Globus pallidus (tissue), 1 donor: ENCODE data around the gene KCNH2.

Source experiments
- DNase-seq: peaks from one replicate; pipeline ENCODE4 v3.0.0-alpha.2; 2015; ENCODE audit warnings: low spot score

The KCNH2 gene

DNA sequence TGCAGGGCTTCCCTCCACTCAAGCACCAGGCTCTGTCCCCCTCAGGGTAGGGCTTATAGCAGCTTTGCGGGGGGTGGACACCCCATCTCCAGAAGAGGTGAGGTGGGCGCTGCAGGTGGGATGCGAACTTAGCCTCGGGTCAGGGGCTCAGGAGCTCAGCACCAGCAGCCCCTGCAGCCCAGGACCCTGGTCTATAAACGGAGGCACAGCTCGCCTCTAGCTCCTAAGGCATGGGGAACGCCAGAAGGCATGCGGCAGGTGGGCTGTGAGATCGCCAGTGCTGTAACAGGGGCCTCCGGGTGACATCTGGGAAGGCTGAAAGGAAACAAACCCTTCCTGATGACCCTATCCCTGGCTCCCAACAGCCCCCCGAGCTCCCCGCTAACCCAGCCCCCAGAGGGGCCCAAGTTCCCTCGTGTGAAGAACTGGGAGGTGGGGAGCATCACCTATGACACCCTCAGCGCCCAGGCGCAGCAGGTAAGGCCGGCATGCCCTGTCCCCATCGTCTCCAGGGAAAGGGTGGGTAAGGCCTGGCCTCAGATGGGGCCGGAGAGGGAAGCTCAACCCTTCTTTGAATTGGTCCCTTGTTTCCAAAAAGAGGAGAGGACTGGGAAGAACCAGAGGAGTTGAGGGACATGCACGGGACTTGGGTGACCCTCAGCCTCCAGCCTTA, 16.9 kb upstream of the KCNH2 start:
- no peak for DNase-seq

DNA sequence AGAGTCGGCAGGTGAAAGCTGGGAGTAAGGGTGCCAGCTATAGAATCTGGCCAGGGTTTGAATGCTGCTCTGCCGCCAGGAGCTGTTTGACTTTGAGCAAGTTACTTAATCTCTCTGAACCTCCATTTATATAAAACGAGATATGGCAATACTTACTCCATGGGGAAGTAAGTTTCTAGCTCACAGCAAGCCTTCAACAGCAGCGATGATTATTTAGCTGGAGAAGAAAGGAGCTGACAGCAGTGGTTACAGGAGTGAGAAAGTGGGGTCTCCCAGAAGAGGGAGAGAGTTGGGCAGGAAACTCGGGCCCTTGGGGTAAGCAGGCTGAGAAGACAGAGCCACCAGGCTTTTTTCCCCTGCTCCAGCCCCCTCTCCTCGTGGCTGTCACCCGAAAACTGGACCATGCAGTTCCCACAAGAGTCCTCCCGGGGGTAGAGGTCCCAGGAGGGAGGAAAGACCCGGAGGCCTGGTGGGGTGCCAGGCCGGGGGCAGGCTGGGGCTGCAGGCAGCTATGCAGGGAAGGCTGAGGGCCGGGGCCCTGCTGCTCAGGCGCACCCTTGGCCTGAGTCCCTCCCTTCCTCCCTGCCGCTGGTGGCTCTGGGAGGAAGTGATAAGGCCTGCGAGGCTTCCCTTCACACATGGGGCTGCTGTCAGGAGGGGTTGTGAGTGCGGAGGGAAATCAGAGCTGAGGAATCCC, 16.2 kb upstream of the KCNH2 start:
- no peak for DNase-seq

DNA sequence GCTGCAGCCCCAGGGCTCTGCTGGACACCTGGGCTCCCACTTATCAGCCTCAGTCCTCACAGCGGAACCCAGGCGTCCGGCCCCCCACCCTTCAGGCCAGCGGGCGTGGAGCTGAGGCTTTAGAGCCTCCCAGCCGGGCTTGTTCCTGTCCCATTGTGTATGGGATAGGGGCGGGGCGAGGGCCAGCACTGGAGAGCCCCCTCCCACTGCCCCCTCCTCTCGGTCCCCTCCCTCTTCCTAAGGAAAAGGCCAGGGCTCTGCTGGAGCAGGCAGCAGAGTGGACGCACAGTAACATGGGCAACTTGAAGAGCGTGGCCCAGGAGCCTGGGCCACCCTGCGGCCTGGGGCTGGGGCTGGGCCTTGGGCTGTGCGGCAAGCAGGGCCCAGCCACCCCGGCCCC, 15.4 kb upstream of the KCNH2 start:
- no peak for DNase-seq

DNA sequence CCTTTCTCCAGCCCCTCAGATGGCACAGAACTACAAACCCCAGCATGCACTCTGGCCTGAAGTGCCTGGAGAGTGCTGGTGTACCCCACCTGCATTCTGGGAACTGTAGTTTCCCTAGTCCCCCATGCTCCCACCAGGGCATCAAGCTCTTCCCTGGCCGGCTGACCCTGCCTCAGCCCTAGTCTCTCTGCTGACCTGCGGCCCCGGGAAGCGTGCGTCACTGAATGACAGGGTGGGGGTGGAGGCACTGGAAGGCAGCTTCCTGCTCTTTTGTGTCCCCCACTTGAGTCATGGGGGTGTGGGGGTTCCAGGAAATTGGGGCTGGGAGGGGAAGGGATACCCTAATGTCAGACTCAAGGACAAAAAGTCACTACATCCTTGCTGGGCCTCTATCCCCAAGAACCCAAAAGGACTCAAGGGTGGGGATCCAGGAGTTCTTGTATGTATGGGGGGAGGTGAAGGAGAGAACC, 14.7 kb upstream of the KCNH2 start:
- DNase-seq, result no peak

DNA sequence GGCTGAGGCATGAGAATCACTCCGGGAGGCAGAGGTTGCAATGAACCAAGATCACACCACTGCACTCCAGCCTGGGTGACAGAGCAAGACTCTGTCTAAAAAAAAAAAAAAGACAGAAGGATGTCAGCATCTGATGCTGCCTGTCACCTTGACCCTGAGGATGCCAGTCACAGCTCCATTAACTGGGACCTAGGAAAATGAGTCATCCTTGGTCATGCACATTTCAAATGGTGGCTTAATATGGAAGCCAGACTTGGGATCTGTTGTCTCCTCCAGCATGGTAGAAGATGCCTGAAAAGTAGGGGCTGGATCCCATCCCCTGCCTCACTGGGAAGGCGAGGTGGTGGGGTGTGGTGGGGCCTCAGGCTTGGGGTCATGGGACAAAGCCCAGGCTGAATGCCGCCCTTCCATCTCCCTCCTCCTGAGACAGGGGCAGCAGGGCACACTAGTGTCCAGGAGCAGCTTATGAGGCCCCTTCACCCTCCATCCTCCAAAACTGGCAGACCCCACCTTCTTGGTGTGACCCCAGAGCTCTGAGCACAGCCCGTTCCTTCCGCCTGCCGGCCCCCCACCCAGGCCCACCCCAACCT, 14.0 kb upstream of the KCNH2 start:
- DNase-seq, result no peak

DNA sequence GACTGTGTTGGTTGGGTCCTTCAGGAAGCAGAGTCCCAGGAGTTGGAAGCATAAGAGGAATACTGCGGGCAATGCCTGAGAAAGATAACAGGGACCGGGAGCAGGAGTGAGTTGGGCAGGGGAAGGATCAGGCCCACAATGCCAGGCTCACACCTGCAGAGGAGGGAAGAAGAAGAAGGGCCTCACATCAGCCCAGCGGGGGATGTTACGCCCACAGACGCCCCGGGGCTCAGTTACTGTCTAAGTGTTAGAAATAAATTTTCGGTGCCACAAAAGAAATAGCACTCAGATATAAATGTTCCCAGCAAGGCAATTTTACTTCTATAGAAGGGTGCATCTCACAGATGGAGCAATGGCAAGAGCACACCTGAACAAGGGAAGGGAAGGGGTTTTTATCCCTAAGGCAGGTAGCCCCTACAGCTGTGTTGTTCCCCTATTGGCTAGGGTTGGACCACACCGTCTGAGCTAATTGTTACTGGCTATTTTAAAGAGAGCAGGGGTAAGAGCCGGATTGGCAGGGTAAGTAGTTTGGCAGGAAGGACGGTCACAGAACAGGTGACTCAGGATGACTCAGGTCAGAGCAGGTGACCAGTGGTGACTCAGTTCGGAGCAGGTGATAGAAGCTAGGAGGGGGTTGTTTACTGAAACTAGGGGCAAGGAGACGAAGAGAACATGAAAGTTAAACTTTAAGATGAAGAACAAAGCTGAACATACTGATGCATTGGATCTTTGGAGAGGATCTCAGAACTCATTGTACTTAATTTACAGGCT, 12.5 kb upstream of the KCNH2 start, which contains the start of gene NOS3:
Gene NOS3 (plus strand): TSS at position 602 of the 771 bp plus-strand sequence. CDS start 2,787 bp downstream, outside the sequence.
- DNase-seq, result no peak

DNA sequence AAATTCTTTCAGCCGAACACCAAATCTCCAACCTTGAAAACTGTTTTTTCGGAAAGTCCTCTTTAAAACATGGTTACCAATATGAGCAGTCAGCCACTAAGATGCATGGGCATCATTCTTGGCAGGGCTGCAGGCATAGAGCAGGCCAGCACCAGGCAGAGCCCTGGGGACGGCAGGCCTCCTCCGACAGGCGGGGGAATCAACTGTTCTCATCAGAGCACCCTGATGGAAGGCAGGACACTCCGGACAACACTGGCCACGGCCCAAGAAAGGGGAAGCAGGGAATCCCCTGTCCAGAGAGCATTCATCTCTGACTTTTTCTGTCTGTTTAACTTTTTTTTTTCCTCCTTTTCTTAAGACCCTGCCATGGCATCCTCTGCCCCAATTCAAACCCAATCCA, 11.3 kb upstream of the KCNH2 start:
- no peak for DNase-seq

DNA sequence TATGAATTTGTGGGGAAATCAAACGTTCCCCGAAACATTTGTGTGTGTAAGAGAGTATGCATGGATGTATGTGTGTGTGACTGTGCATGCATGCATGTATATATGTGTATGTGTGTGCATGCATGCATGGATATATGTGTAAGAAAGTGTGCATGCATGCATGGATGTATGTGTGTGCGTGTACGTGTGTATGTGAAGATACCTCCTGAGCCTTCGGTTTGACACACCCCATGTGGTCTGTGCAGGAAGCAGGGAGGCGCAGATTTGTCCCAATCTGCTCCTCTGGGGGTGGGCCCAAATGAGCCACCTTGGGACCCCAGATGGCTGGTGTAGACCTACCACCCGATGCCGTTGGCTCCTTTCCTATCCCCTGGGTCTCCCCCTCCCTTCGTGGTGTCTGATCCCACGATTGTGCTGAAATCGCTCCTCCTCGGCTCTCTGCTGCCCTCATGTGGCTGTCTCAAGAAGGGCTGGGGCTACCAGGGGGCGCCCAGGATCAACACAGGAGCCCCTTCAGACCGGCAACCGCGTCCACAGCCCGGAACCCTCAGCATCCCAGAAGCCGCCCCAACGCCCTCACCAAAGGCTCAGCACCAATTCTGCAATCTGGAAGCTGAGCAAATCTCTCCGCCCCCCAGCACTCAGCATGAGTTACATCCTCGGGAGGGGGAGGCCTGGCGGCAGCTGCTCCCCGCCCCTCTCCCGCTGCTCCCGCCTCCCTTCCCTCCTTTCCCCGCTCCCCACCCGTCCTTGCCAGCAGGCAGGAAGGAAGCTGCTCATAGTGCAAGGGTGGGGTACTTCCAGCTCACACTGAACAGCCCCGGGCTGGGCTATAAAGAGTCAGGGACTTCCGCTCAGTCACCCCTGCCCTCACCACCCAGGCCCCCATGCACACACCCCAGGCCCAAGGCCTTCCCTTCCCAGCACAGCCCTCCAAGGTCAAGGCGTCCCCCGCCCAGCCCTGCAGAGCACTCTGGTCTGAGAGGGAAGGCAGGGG, 10.4 kb upstream of the KCNH2 start:
- DNase-seq, result no peak

GRCh38 chr7:150986556-150986955, 8.4 kb upstream of the KCNH2 start:
- DNase-seq, result no peak

DNA sequence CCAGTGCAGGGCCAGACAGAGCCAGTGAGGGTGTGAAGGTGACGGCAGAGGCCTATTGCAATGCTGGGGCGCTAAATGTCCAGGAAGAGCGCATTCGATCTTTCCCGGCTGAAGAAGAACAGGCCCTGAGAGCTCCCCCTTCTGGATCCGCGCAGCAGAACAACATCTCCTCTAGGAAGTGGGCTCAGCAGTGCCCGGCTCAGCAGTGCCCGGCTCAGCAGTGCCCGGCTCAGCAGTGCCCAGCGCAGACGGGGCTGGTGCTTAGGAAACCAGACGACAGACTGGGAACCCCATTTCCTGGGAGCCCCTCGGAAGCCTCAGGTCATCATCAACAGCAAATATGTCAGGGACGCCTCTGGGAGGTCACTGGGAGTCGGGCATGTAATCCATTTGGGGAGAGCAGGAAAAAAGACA, 8.0 kb upstream of the KCNH2 start:
- DNase-seq, result no peak

- DNase-seq, result no peak
These were observed 5.8 kb upstream of the KCNH2 start for GRCh38 chr7:150983893-150984368.

GRCh38 chr7:150982351-150982750, 4.2 kb upstream of the KCNH2 start:
- peak; percentile 95 for DNase-seq

- DNase-seq, result no peak
These were observed 3.5 kb upstream of the KCNH2 start for GRCh38 chr7:150981644-150982043.

DNA sequence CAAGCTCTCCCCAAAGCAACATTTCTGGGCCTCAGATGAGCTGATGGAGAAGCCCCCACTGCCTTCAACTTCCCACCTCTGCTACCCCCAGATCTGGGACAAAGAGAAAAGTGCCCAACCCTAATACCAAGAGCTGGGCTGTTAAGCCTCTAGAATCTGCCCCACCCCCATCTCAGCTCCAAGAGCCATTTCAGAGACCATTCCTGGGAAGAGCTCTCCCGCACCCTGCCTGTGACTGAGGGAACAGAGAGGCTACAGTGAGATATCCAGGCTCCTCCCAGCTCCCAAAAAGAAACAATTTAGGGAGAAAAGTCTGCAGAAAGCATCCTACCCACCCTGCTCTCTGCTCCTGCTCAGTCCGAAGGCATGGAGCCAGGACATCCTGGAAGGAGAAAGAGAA, 2.5 kb upstream of the KCNH2 start:
- DNase-seq, result no peak

- no peak for DNase-seq
These were observed 1.7 kb upstream of the KCNH2 start for GRCh38 chr7:150979713-150980390.

GRCh38 chr7:150977382-150978125, 567 bp downstream of the KCNH2 start:
- no peak for DNase-seq

DNA sequence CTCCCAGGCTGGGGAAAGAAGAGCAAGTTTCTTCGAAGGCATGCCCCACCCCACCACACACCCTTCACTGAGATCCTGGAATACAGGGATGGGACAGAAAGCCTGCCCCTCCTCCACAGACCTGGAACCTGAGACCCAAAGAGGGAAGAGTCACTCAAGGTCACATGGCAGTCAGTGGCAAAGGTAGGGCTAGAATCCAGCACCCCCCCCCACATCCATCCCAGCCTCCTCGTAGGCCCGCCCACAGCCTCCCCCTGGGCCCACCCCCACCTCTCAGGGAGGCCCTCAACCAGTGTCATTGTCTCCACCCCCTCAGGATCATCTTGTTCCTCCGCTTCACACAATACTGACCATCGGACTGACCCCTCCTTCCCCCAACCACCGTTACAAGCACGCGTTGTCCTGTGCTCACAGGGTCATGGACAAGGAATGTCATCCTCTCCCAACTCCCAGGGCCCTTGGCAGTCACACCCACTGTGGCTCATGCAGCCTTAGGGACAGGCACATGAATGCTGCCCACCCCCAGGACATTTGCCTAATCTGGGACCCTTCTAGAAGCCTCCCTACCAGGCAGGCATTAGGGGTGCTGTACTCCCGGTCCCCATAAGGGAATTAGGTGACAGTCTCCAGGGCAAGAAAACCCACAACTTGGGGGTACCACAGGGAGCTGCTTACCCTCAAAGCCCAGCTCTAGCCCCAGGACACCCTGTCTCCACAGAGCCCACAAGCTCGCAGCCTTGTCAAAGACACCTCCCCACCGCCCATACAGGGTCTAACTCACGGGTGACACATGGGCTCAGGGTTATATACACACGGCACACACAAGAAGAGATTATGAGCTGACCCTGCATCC, 1.4 kb downstream of the KCNH2 start:
- DNase-seq, result no peak

DNA sequence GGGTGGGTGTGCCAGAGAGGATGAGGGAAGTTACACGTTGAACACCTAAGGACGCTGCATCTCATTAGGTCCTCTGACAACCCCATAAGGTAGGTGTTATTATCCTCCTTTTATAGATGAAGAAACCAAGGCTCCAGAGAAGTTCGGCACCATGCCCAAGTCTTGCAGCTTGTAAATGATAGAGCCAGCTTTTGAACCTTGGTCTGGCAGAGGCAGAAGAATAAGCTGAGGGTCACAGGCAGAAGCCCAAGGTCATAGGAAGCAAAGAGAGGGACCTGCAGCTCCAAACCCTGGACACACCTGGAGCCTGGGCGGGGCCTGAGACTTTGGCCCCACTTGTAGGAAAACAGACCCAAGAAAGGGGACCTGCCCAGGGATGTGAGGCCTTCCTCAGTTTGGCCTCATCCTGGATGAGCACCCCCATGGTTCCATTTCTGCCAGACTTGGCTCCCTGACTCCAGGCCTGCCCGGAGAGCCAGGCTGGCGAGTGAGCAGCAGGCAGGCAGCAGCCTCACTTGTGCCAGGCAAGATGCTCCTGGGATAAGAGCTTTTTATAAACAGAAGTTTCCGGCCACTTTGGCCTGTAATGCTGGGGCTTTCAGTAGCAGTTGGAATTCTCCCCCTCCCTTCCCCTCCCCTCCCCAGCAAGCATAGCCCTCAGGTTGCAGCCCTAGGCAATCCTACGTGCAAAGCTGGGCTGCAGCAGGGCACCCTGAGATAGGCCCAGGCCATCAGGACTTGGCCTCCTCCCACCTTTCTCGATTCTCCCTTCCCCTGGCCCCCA, 2.4 kb downstream of the KCNH2 start:
- no peak for DNase-seq
